Mucosa of rectum (tissue), 2 donors: Measurements from ENCODE around the gene TMCO4.
"Not testable (repeated sequence)": the region's sequence is repeated elsewhere in the genome, so short reads cannot be mapped to it uniquely, and the experiment has no call there.

ENCODE experiments used
- H3K27ac ChIP-seq, 2 donors: one replicate each; pipeline ENCODE4 v1.7.0; 2013; ENCODE audit warnings: inconsistent platforms in 2 of 2, low read depth in 2 of 2, low read length in 2 of 2
- H3K27me3 ChIP-seq, 2 donors: one replicate each; pipeline ENCODE4 v1.7.0; 2013; ENCODE audit warnings: low read length in 2 of 2; ENCODE audit not compliant: control insufficient read depth in 2 of 2, insufficient read depth in 2 of 2
- H3K36me3 ChIP-seq, 2 donors: one replicate each; pipeline ENCODE4 v1.7.0; 2013; ENCODE audit warnings: low read length in 2 of 2; ENCODE audit not compliant: control insufficient read depth in 2 of 2, insufficient read depth in 2 of 2
- H3K4me1 ChIP-seq, 2 donors: one replicate each; pipeline ENCODE4 v1.7.0; 2013; ENCODE audit warnings: low read length in 2 of 2, mild to moderate bottlenecking in 1 of 2; ENCODE audit not compliant: control insufficient read depth in 2 of 2, insufficient read depth in 2 of 2
- H3K4me3 ChIP-seq, 2 donors: one replicate each; pipeline ENCODE4 v1.7.0; 2013; ENCODE audit warnings: low read length in 2 of 2
- H3K9ac ChIP-seq, 2 donors: one replicate each; pipeline ENCODE4 v1.7.0; 2013; ENCODE audit warnings: low read length in 2 of 2, low read depth in 1 of 2, mild to moderate bottlenecking in 1 of 2
- H3K9me3 ChIP-seq, 2 donors: one replicate each; pipeline ENCODE4 v1.7.0; 2013; ENCODE audit warnings: low read length in 2 of 2; ENCODE audit not compliant: control insufficient read depth in 2 of 2
- donor health status: healthy.
- donor health status: Normal muscosa, but diverticular disease.

TMCO4 gene

GRCh38 chr1:19645411-19646251 is 154.1 kb downstream of the TMCO4 start:
- peaks cover 56 to 64% of the 10 kb centered on the region in 2 donors for H3K4me1 ChIP-seq
- peak overlapping the region; percentile 99 to 100 for H3K9ac ChIP-seq
- no peaks in the 10 kb centered on the region for H3K27me3 ChIP-seq

DNA sequence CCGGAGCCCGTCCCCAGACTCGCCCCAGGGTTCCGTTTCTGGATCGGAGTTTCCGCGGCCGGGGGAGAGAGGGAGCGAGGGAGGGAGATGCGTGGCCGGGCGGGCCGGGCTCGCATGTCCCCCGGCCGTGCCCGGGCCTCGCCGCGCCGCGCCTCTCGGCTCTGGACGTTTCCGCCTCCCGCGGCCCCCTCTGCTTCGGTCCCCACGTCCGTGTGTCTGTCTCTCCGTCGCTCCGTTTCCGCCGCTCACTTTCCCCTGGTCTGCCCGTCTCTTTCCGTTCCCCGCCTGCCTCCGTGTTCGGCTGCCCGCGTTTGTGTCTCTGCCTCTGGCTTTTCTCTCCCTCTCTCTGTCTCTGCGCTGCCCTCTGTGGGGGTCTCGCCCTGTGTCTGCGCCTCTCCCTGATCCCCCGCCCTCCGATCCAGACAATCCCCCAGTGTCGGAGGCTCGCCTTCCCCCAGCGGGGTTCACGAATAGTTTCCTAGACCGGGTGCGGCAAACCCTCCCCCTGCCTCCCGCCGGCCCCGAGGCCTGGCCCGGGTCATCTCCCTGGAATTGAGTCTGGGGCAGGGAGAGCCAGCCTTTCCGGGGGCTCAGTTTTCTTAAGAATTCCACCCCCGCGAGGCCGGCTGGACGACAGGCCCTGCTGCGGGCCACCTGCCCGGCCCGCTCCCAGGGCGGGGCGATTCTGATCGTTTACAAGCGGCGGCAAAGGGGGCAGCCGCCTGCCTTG is 154.9 kb downstream of the TMCO4 start:
- Histone ChIP-seq H3K27me3 (no peaks in the 10 kb centered on the region), H3K9me3 (no peaks in the 10 kb centered on the region), H3K4me3 (peak overlapping the region; percentile 87 to 98), H3K4me1 (peaks cover 55 to 65% of the 10 kb centered on the region in 2 donors), H3K27ac (peak overlapping the region; percentile 97 to 98), H3K9ac (peak overlapping the region; percentile 99 to 100), H3K36me3 (no peaks in the 10 kb centered on the region)

More at GRCh38 chr1:19645411-19646251, 154.1 kb downstream of the TMCO4 start:
- Histone ChIP-seq H3K36me3 (no peaks in the 10 kb centered on the region), H3K9me3 (no peaks in the 10 kb centered on the region), H3K27ac (peak overlapping the region; percentile 97 to 98), H3K4me3 (peak overlapping the region; percentile 87 to 98)

DNA sequence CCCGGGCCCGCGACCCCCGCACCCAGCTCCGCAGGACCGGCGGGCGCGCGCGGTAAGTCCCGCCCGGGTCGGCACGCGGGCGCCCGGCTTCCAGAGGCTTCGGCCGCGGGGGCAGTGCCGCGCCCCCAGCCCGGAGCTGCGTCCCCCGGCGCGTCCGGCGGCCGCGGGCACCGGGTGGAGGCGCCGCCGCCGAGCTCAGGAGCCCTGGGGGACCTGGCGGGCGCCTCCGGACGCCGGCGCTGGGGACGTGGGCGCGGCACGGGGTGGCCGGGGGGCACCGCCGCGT is 155.4 kb downstream of the TMCO4 start:
- peaks cover 58 to 65% of the 10 kb centered on the region in 2 donors for H3K4me1 ChIP-seq
- peak overlapping the region; percentile 87 to 98 for H3K4me3 ChIP-seq
- H3K36me3 ChIP-seq = no peaks in the 10 kb centered on the region
- no peaks in the 10 kb centered on the region for H3K27me3 ChIP-seq
- H3K27ac ChIP-seq = peak overlapping the region; percentile 97 to 98
- peak overlapping the region; percentile 99 to 100 for H3K9ac ChIP-seq
- H3K9me3 ChIP-seq = no peaks in the 10 kb centered on the region

- no peaks in the 10 kb centered on the region for H3K27me3 ChIP-seq
- no peaks in the 10 kb centered on the region for H3K36me3 ChIP-seq
- H3K9ac ChIP-seq = peak within 1 kb of the TSS; percentile 99 to 100
- H3K4me3 ChIP-seq = peak within 1 kb of the TSS; percentile 87 to 98
- H3K27ac ChIP-seq = peak within 1 kb of the TSS; percentile 97 to 98
- no peaks in the 10 kb centered on the region for H3K9me3 ChIP-seq
- peaks cover 56 to 63% of the 10 kb centered on the region in 2 donors for H3K4me1 ChIP-seq
These were observed 155.9 kb downstream of the TMCO4 start, which contains the start of gene NBL1 for GRCh38 chr1:19643602-19644394. Gene NBL1, plus strand, starts transcription at chr1:19644311. Its CDS starts 10,720 bp downstream, at chr1:19655031.

DNA sequence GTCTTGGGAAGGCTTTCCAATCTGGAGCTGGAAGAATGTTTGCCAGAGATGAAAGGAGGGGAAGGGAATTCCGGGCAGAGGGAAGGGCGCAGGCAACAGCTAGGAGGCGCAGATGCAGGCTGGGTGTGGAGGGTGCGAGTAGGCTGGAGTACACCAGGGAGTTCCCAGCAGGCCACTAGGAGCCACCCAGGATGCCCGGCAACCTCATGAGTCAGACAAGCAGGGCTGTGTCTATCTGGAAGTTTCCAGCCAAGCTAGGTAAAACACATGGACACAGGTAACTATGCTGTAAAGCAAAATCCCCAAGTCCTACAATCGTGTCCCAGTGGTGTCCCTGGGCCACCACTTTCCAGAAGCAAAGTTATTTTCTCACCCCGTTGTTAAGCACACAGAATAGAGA is 156.6 kb downstream of the TMCO4 start:
- Histone ChIP-seq H3K9ac (peak overlapping the region; percentile 85 to 94), H3K9me3 (no peaks in the 10 kb centered on the region), H3K27me3 (no peaks in the 10 kb centered on the region), H3K4me3 (peak overlapping the region; percentile 74 to 76), H3K36me3 (no peaks in the 10 kb centered on the region), H3K4me1 (peaks cover 51 to 58% of the 10 kb centered on the region in 2 donors), H3K27ac (peak overlapping the region; percentile 97 to 98)

- Histone ChIP-seq H3K9me3 (no peaks in the 10 kb centered on the region), H3K4me3 (peak overlapping the region in 1 of 2 donors; percentile 37), H3K27ac (peak overlapping the region; percentile 86 to 87), H3K36me3 (no peaks in the 10 kb centered on the region), H3K4me1 (peaks cover 27 to 34% of the 10 kb centered on the region in 2 donors), H3K27me3 (no peaks in the 10 kb centered on the region), H3K9ac (peak overlapping the region in 1 of 2 donors; percentile 44)
These were observed 159.1 kb downstream of the TMCO4 start for GRCh38 chr1:19640363-19641316.

DNA sequence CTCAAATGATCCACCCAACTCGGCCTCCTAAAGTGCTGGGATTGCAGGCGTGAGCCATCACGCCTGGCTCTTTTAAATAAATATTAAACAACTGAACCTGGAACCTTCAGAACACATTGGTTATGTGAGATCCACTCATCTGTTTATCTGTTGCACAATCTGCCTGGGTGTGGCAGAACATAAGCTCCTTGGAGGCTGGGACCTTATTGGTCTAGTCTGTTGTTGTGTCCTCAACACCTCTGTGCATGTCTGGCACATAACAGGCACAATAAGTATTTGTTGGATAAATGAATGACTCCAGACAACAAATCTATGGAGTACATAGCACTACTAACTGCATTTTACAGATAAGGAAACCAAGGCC is 159.7 kb downstream of the TMCO4 start:
- Histone ChIP-seq H3K4me1 (peaks cover 27 to 34% of the 10 kb centered on the region in 2 donors), H3K36me3 (no peaks in the 10 kb centered on the region), H3K9me3 (no peaks in the 10 kb centered on the region), H3K27ac (peak overlapping the region; percentile 86 to 87), H3K27me3 (no peaks in the 10 kb centered on the region), H3K4me3 (no peak overlapping the region), H3K9ac (peak overlapping the region in 1 of 2 donors; percentile 44)

DNA sequence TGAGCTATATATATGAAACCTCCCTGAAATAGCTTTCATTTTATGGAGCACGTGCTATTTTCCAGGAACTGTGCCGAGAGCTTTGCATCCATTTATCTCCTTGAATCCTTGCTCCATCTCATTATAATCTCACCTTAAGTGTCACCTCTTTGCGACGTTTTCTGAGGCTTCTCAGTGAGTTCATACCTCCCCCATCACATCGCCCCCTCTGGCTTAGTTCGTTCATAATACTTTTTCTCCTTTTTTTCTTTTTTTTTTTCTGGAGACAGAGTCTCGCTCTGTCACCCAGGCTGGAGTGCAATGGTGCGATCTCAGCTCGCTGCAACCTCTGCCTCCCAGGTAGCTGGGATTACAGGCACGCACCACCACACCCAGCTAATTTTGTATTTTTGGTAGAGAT is 160.5 kb downstream of the TMCO4 start:
- H3K27me3 ChIP-seq, H3K36me3 ChIP-seq, H3K4me3 ChIP-seq, H3K9me3 ChIP-seq, H3K9ac ChIP-seq, H3K27ac ChIP-seq: not testable (repeated sequence)
- peaks cover 27 to 34% of the 10 kb centered on the region in 2 donors for H3K4me1 ChIP-seq

GRCh38 chr1:19637606-19638005 is 162.1 kb downstream of the TMCO4 start:
- Histone ChIP-seq H3K9ac (no peak overlapping the region), H3K36me3 (no peaks in the 10 kb centered on the region), H3K27ac (no peak overlapping the region), H3K27me3 (no peaks in the 10 kb centered on the region), H3K4me1 (peaks cover 17 to 23% of the 10 kb centered on the region in 2 donors), H3K9me3 (no peaks in the 10 kb centered on the region), H3K4me3 (no peak overlapping the region)
